Neural progenitor cell (in vitro differentiated cells): Measurements from ENCODE around the gene FAM149B1.

Experiments used
- CTCF ChIP-seq: fragments of 200-600 bp; sonication (generic); IDR thresholded peaks from 2 replicates; pipeline ENCODE4 v1.5.1; 2017; ENCODE audit warnings: antibody characterized with exemption, mild to moderate bottlenecking
- EZH2 ChIP-seq: fragments of 200-600 bp; sonication (generic); IDR thresholded peaks from 2 replicates; pipeline ENCODE4 v1.6.1; 2017; ENCODE audit warnings: antibody characterized with exemption, mild to moderate bottlenecking, moderate library complexity

DNA sequence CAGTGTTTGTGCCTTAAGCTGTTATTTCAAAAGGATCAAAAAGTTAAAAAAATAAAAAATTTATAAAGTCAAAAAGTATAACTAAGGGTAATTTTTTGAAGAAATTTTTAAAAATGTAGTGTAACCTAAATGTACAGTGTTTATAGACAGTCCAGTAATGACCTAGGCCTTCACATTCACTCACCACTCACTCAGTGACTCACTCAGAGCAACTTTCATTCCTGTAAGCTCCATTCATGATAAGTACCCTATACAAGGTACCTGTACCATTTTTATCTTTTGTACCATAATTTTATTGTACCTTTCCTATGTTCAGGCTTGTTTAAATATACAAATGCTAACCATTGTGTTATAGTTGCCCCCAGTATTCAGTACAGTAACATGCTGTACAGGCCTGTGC lies 57.6 kb downstream of the FAM149B1 start:
- no peak for TF ChIP-seq CTCF
- TF ChIP-seq EZH2 = no peak
